Measurements from ENCODE around the gene TBX21. TPM values are rescaled to one million over a fixed set of nuclear protein-coding genes. Genes with fewer than 3 reads are reported as not detected.

Gene TBX21
- total and polyA plus RNA-seq, 9 of the 15 experiments (the other 6 are each of a cell fraction or from before 2014, with no cell fraction given) = 0.07 TPM; not detected in 8

- ATAC-seq (peak; percentile 83), DNase-seq (ENCODE audit: extremely low read depth in 1 of 4, low spot score in 3 of 4) (peak; percentile 62 to 80 (median 78)), FAIRE-seq (no peak)
- H3K79me2 ChIP-seq (ENCODE audit: control insufficient read depth, insufficient read depth, low read length) = no peaks in the 10 kb centered on the region
- no peaks in the 10 kb centered on the region for H3K9me3 ChIP-seq (replicated peaks; ENCODE audit: control insufficient read depth, insufficient read depth, low read depth, low read length)
- H3K4me3 ChIP-seq = no peak overlapping the region
- no peaks in the 10 kb centered on the region for H4K20me1 ChIP-seq (replicated peaks; ENCODE audit: control insufficient read depth, insufficient read depth, low read length)
- no TSS peak for BruUV-seq (replicated peaks)
- ChIA-PET POLR2A (no interaction called here), CTCF (ENCODE audit: low intra/inter-chr PET ratio) (interaction anchor here (0.9 to 1.7 kb wide), 2 partner anchors 44 to 79 kb away, joined by 5 to 6 read pairs; no protein-coding TSS in a partner anchor)
- WGBS (ENCODE audit: insufficient coverage, low coverage, missing lambda C conversion rate) = 4% methylated on average over 23 of the region's 26 CpGs
- intact Hi-C loops (cut with micrococcal nuclease) (loop anchor here (1.0 kb wide), 1 partner anchor 43 kb away; no protein-coding TSS in a partner anchor), in situ Hi-C loops (cut with MboI) (no loop called here)
- peak overlapping the region in 1 of 2 experiments; percentile 48; a peak in 2 of 4 replicates for H3K9ac ChIP-seq (ENCODE audit: insufficient read depth in 1 of 2, low read depth in 2 of 2, low read length in 2 of 2)
- H3K27ac ChIP-seq (ENCODE audit: extremely low read depth, low read depth, low read length) = no peak overlapping the region
- H2AFZ ChIP-seq (ENCODE audit: low read depth, low read length) = peak overlapping the region; percentile 56; the same call in 1 of the 2 replicates
- peaks cover 12 to 53% of the 10 kb centered on the region in 2 experiments; a peak in 4 of 5 replicates for H3K27me3 ChIP-seq (ENCODE audit: control insufficient read depth in 2 of 2, insufficient read depth in 2 of 2, low read length in 2 of 2)
- no peaks in the 10 kb centered on the region for H3K9me1 ChIP-seq (ENCODE audit: control insufficient read depth, insufficient read depth, low read length)
- H3K4me1 ChIP-seq (replicated peaks in 1 of 2; ENCODE audit: control insufficient read depth in 2 of 2, insufficient read depth in 2 of 2, low read length in 2 of 2) = peaks cover 13 to 15% of the 10 kb centered on the region in 2 experiments; a peak in 4 of 5 replicates
- no peaks in the 10 kb centered on the region for H3K36me3 ChIP-seq (ENCODE audit: control insufficient read depth, insufficient read depth, low read length)
- 0 out of 2 replicates have a peak overlapping the region, but pooled peaks have one; percentile 24 for H3K4me2 ChIP-seq (ENCODE audit: insufficient read depth, low read length)
- TF ChIP-seq BCOR (IDR thresholded peaks at IDR 0.05) (no peak), GTF2A2 (tag; IDR thresholded peaks at IDR 0.05) (no peak), ZHX1 (conservative IDR thresholded peaks at IDR 0.05; ENCODE audit: low read length) (no peak), CBX1 (IDR thresholded peaks at IDR 0.05; ENCODE audit: low read depth) (no peak), CTCF (IDR thresholded peaks at IDR 0.05 in 2 of 3, conservative IDR thresholded peaks at IDR 0.05 in 1 of 3; ENCODE audit: insufficient read depth in 2 of 3, low read depth in 1 of 3, low read length in 3 of 3) (peak; percentile 62 to 76 (median 67)), E4F1 (CRISPR knock-in tag; IDR thresholded peaks at IDR 0.05; ENCODE audit: borderline replicate concordance) (no peak), YY1 (IDR thresholded peaks at IDR 0.05; ENCODE audit: borderline replicate concordance in 1 of 3, control insufficient read depth in 1 of 3, extremely low read depth in 1 of 3, insufficient read depth in 3 of 3, insufficient read length in 1 of 3, insufficient replicate concordance in 2 of 3, low read depth in 1 of 3, low read length in 2 of 3) (peak in 1 of 3 experiments; percentile 8), ZNF316 (IDR thresholded peaks at IDR 0.05) (no peak), NR2C1 (IDR thresholded peaks at IDR 0.05) (no peak), NR2C1 (tag; IDR thresholded peaks at IDR 0.05) (no peak), CC2D1A (IDR thresholded peaks at IDR 0.05) (peak; percentile 94)
Observed at GRCh38 chr17:47742319-47743181, 9.5 kb downstream of the TBX21 start.

Measured in K562 (cell line).